Ovary (tissue), 9 donors: Measurements from ENCODE around the gene DIP2C. TPM values are rescaled to one million over a fixed set of nuclear protein-coding genes. Genes with fewer than 3 reads are reported as not detected.
"Not testable (repeated sequence)": the region's sequence is repeated elsewhere in the genome, so short reads cannot be mapped to it uniquely, and the experiment has no call there.

Experiments
- DNase-seq, 5 donors: peaks; one replicate each; pipeline ENCODE4 v3.0.0-alpha.2; 2019 to 2020
- H3K27ac ChIP-seq, 2 donors: fragments of 200-600 bp; one replicate each; pipeline versions ENCODE4 v1.5.1 to v1.8.0; 2019 to 2022
- H3K27me3 ChIP-seq: fragments of 200-600 bp; one replicate; pipeline ENCODE4 v1.8.0; 2022
- H3K36me3 ChIP-seq: fragments of 200-600 bp; sonication (generic); one replicate; pipeline ENCODE4 v1.5.1; 2019
- H3K4me1 ChIP-seq: one replicate; pipeline ENCODE4 v1.8.1; 2013; ENCODE audit warnings: mild to moderate bottlenecking, moderate library complexity; ENCODE audit not compliant: insufficient read depth
- H3K4me3 ChIP-seq: fragments of 200-600 bp; sonication (generic); one replicate; pipeline ENCODE4 v1.5.1; 2017
- H3K9me3 ChIP-seq, 2 donors: fragments of 200-600 bp in 1 of 2; sonication (generic) in 1 of 2; one replicate each; pipeline versions ENCODE4 v1.5.1 to v1.8.1; 2013 to 2019; ENCODE audit warnings: mild to moderate bottlenecking in 1 of 2, moderate library complexity in 1 of 2
- CTCF ChIP-seq, 3 donors: fragments of 450-650 bp in 2 of 3; fragments of 200-600 bp in 1 of 3; IDR thresholded peaks; one replicate each; pipeline versions ENCODE4 v1.5.1 to v1.8.0; 2016 to 2022; ENCODE audit warnings: antibody characterized with exemption in 3 of 3, mild to moderate bottlenecking in 1 of 3
- EP300 ChIP-seq: sonication (generic); formaldehyde crosslinking; IDR thresholded peaks from one replicate; pipeline ENCODE4 v1.6.1; 2017; ENCODE audit warnings: antibody characterized with exemption
- POLR2A ChIP-seq: fragments of 450-650 bp; IDR thresholded peaks from one replicate; pipeline ENCODE4 v1.6.1; 2017; ENCODE audit warnings: antibody characterized with exemption, mild to moderate bottlenecking, moderate library complexity
- WGBS, 3 donors: extraction: QIAGEN DNeasy Blood & Tissue Kit in 1 of 3; methylation state at CpG; one replicate each; pipeline versions ENCODE4 v1.1.5 to v1.1.7; 2013 to 2017; 5-methylcytosine and 5-hydroxymethylcytosine counted together
- intact Hi-C, 4 donors: fragments of 100-400 bp; cut with DNase I; formaldehyde crosslinking; loops; one replicate each; pipeline versions ENCODE4 v1.11.0 to v1.15.1; 2022 to 2023
- polyA plus RNA-seq, 2 donors: library from polyadenylated mRNA; stranded (reverse); fragments of 200-250 nt in 1 of 2; fragments of 350-450 nt in 1 of 2; fragmentation: Illumina TruSeq in 1 of 2; extraction: RNeasy Lipid Tissue Mini Kit (QIAGEN cat#74804) in 1 of 2; gene quantifications; one replicate each; pipeline ENCODE4 v1.2.3, GENCODE V29; 2013 to 2014
- total RNA-seq, 7 donors: library from RNA; depleted of rRNA in 2 of 7; stranded (reverse); fragments of >200 nt in 2 of 7; fragmentation: NEBNext Ultra II Directional in 3 of 7; extraction: Animal tissue kit (Norgen Biotek cat#: 25700) in 3 of 7; gene quantifications; one replicate each; pipeline versions ENCODE4 v1.1.0 to v1.2.4, GENCODE V29; 2016 to 2023
- donor health status: DM: no; HTN: no; CAD: no; lungs with moderate emphysema.
- donor health status: DM: no; HTN: no; CAD: no.
- donor health status: Bipolar disorder and iron deficiency.
- donor health status: DM: yes; HTN: yes; CAD: no.
- donor health status: DM: no; HTN: no; CAD: no.
- donor health status: DM: yes; HTN: yes; CAD: no.

DIP2C gene
- total and polyA plus RNA-seq, 9 donors, result 10.1 to 29.4 (median 22.2) TPM

GRCh38 chr10:326350-326749, 363.1 kb downstream of the DIP2C start:
- DNase-seq, result no peak
- Histone ChIP-seq H3K27me3 (no peaks in the 10 kb centered on the region), H3K27ac (no peak overlapping the region), H3K4me1 (peaks cover 2% of the 10 kb centered on the region), H3K4me3 (no peak overlapping the region), H3K36me3 (no peaks in the 10 kb centered on the region), H3K9me3 (no peaks in the 10 kb centered on the region)
- WGBS, 3 donors, result 90 to 94% (median 94%) methylated on average over 11 of the region's 11 CpGs
- intact Hi-C loops, result no loop called here
- no peak for TF ChIP-seq CTCF (IDR thresholded peaks at IDR 0.05)
- no peak for TF ChIP-seq EP300
- no peak for TF ChIP-seq POLR2A

- TF ChIP-seq POLR2A (no peak), CTCF (IDR thresholded peaks at IDR 0.05) (no peak), EP300 (no peak)
- Histone ChIP-seq H3K4me3 (no peak overlapping the region), H3K36me3 (no peaks in the 10 kb centered on the region), H3K4me1 (peaks cover 2% of the 10 kb centered on the region), H3K27ac (no peak overlapping the region), H3K27me3 (no peaks in the 10 kb centered on the region), H3K9me3 (no peaks in the 10 kb centered on the region)
- intact Hi-C loops, result no loop called here
- no peak for DNase-seq
- WGBS, 3 donors, result 93 to 97% (median 95%) methylated on average over 8 of the region's 8 CpGs
Observed at GRCh38 chr10:325282-325681, 364.2 kb downstream of the DIP2C start.

GRCh38 chr10:324593-324992, 364.9 kb downstream of the DIP2C start:
- no peaks in the 10 kb centered on the region for H3K9me3 ChIP-seq
- H3K4me3 ChIP-seq, result no peak overlapping the region
- 94% methylated on average over 15 of the region's 15 CpGs for WGBS, 3 donors
- DNase-seq, result peak in 1 of 5 donors; percentile 5
- H3K27ac ChIP-seq, result no peak overlapping the region
- no peaks in the 10 kb centered on the region for H3K36me3 ChIP-seq
- H3K27me3 ChIP-seq, result no peaks in the 10 kb centered on the region
- peaks cover 2% of the 10 kb centered on the region for H3K4me1 ChIP-seq
- TF ChIP-seq EP300, result no peak
- no peak for TF ChIP-seq CTCF (IDR thresholded peaks at IDR 0.05)
- no peak for TF ChIP-seq POLR2A
- intact Hi-C loops, result no loop called here

GRCh38 chr10:323651-324293, 365.7 kb downstream of the DIP2C start:
- TF ChIP-seq CTCF (IDR thresholded peaks at IDR 0.05), result no peak
- TF ChIP-seq EP300, result no peak
- TF ChIP-seq POLR2A, result no peak
- no peak overlapping the region for H3K27ac ChIP-seq
- H3K9me3 ChIP-seq, result no peaks in the 10 kb centered on the region
- DNase-seq, result peak; percentile 77 to 90 (median 80)
- H3K4me1 ChIP-seq, result no peaks in the 10 kb centered on the region
- no peaks in the 10 kb centered on the region for H3K27me3 ChIP-seq
- no peaks in the 10 kb centered on the region for H3K36me3 ChIP-seq
- no peak overlapping the region for H3K4me3 ChIP-seq
- intact Hi-C loops, result no loop called here
- 5 to 28% (median 26%) methylated on average over 15 of the region's 15 CpGs for WGBS, 3 donors

GRCh38 chr10:323046-323445, 366.4 kb downstream of the DIP2C start:
- H3K4me1 ChIP-seq, H3K27me3 ChIP-seq, H3K9me3 ChIP-seq, H3K27ac ChIP-seq, H3K4me3 ChIP-seq, DNase-seq, H3K36me3 ChIP-seq, intact Hi-C loops: not testable (repeated sequence)
- WGBS, 3 donors, result 70 to 95% (median 83%) methylated on average over 8 to 33 of the region's 43 CpGs
